ENCODE measurements around the gene KRTAP4-9. TPM values are rescaled to one million over a fixed set of nuclear protein-coding genes. Genes with fewer than 3 reads are reported as not detected.
"Not testable (repeated sequence)": the region's sequence is repeated elsewhere in the genome, so short reads cannot be mapped to it uniquely, and the experiment has no call there.

KRTAP4-9 gene
- total RNA-seq, 1 donor from 2014 or later: not detected

- Mint-ChIP-seq H3K27ac (ENCODE audit: unreplicated experiment) (no peak overlapping the region), H3K27me3 (ENCODE audit: low read depth) (peaks cover 28% of the 10 kb centered on the region), H3K4me3 (no peak overlapping the region), H3K4me1 (no peaks in the 10 kb centered on the region), H3K9me3 (peaks cover 2% of the 10 kb centered on the region), H3K36me3 (ENCODE audit: low read depth) (no peaks in the 10 kb centered on the region)
- TF ChIP-seq CTCF (conservative IDR thresholded peaks at IDR 0.05): no peak
- DNase-seq (ENCODE audit: low read depth, low spot score): no peak
Observed at GRCh38 chr17:41131979-41132378, 26.8 kb downstream of the KRTAP4-9 start.

DNA sequence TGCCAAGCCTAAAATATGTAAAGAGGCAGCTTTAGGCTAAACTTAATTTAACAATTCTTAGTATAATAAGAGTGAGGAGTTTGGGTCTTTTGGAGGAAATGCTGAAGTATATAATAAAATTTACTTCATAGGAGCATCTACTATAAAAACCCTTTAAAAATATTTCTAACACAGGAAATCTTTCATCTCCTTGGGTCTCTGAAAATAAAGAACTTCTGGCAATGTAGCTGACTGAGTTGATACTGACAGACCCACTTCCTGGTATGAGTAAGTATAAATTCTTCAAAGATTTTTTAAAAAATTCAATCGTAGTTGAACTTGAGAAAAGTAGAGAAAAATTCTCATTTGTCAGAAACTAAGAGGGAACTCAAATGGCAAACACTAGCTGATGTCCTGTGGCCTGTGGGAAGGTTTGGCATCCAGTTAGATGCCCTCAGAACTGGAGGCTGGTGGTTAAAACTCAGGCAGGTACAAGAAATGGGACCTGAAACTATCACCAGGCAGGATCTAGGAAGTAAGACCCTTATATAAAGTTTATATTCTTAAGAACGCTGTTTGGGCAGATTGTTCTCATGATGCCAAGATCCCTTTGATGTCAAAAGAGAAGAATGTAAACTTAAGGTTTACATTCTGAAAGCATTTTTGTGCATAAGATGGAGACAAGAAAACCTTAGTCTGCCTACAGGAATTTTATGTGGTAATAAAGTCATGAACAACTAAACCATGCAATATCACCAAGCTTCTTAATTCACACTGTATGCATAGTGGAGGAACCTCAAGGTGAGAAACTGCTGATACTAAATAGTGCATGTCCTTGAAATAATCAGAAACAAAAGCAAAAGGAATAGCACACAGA lies 28.9 kb downstream of the KRTAP4-9 start:
- peaks cover 10% of the 10 kb centered on the region for H3K9me3 Mint-ChIP-seq
- peaks cover 20% of the 10 kb centered on the region for H3K27me3 Mint-ChIP-seq (ENCODE audit: low read depth)
- peaks cover 2% of the 10 kb centered on the region for H3K36me3 Mint-ChIP-seq (ENCODE audit: low read depth)

DNA sequence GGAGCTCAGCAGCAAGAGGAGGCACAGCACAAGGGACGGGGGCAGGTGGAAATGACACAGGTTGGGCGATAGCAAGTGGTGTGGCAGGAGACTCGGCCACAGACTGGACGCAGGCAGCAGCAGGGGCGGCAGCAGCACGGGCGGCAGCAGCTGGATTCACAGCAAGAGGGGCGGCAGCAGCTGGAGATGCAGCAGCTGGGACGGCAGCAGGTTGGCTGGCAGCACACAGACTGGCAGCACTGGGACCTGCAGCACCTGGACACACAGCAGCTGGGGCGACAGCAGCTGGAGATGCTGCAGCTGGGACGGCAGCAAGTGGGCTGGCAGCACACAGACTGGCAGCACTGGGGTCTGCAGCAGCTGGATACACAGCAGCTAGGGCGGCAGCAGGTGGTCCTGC lies 34.7 kb downstream of the KRTAP4-9 start:
- H3K4me3 Mint-ChIP-seq; H3K4me1 Mint-ChIP-seq; H3K27ac Mint-ChIP-seq (ENCODE audit: unreplicated experiment); DNase-seq (ENCODE audit: low read depth, low spot score); H3K27me3 Mint-ChIP-seq (ENCODE audit: low read depth): not testable (repeated sequence)
- Mint-ChIP-seq H3K36me3 (ENCODE audit: low read depth) (peaks cover 16% of the 10 kb centered on the region), H3K9me3 (peaks cover 30% of the 10 kb centered on the region)

More for the DNA sequence above, 28.9 kb downstream of the KRTAP4-9 start:
- no peak for TF ChIP-seq CTCF (conservative IDR thresholded peaks at IDR 0.05)
- no peak overlapping the region for H3K27ac Mint-ChIP-seq (ENCODE audit: unreplicated experiment)
- DNase-seq (ENCODE audit: low read depth, low spot score): no peak
- H3K4me1 Mint-ChIP-seq: no peaks in the 10 kb centered on the region
- H3K4me3 Mint-ChIP-seq: no peak overlapping the region

GRCh38 chr17:41140360-41141131 lies 35.4 kb downstream of the KRTAP4-9 start, which contains the start of gene KRTAP4-6:
TSS of gene KRTAP4-6 (minus strand) at chr17:41140544. CDS start at chr17:41140487, 57 bp downstream.
- H3K36me3 Mint-ChIP-seq (ENCODE audit: low read depth): peaks cover 16% of the 10 kb centered on the region
- TF ChIP-seq CTCF (conservative IDR thresholded peaks at IDR 0.05): no peak
- no peak within 1 kb of the TSS for H3K4me3 Mint-ChIP-seq
- peaks cover 5% of the 10 kb centered on the region for H3K27me3 Mint-ChIP-seq (ENCODE audit: low read depth)
- no peaks in the 10 kb centered on the region for H3K4me1 Mint-ChIP-seq
- H3K9me3 Mint-ChIP-seq: peaks cover 30% of the 10 kb centered on the region
- H3K27ac Mint-ChIP-seq (ENCODE audit: unreplicated experiment): no peak within 1 kb of the TSS
- DNase-seq (ENCODE audit: low read depth, low spot score): no peak

GRCh38 chr17:41141361-41141760 lies 36.2 kb downstream of the KRTAP4-9 start:
- H3K27ac Mint-ChIP-seq (ENCODE audit: unreplicated experiment): no peak overlapping the region

More at GRCh38 chr17:41141361-41141760, 36.2 kb downstream of the KRTAP4-9 start:
- TF ChIP-seq CTCF (conservative IDR thresholded peaks at IDR 0.05): no peak
- DNase-seq (ENCODE audit: low read depth, low spot score): no peak
- Mint-ChIP-seq H3K36me3 (ENCODE audit: low read depth) (peaks cover 16% of the 10 kb centered on the region), H3K27me3 (ENCODE audit: low read depth) (peaks cover 5% of the 10 kb centered on the region), H3K9me3 (peaks cover 30% of the 10 kb centered on the region), H3K4me1 (no peaks in the 10 kb centered on the region), H3K4me3 (no peak overlapping the region)
